Superior temporal gyrus (tissue), 1 donor: Measurements from ENCODE around the gene TSKS.

ENCODE experiments used
- DNase-seq: peaks from one replicate; pipeline ENCODE4 v3.0.0-alpha.2; 2016; ENCODE audit errors: extremely low spot score

Gene TSKS

GRCh38 chr19:49716154-49716553 is 47.0 kb downstream of the TSKS start:
- DNase-seq: no peak

- DNase-seq: no peak
Measured at GRCh38 chr19:49713236-49713845, 49.8 kb downstream of the TSKS start.

GRCh38 chr19:49712397-49712859 is 50.7 kb downstream of the TSKS start:
- DNase-seq: no peak

GRCh38 chr19:49710372-49710951 is 52.6 kb downstream of the TSKS start:
- no peak for DNase-seq

- DNase-seq: no peak
Measured at GRCh38 chr19:49705919-49706318, 57.2 kb downstream of the TSKS start.

DNA sequence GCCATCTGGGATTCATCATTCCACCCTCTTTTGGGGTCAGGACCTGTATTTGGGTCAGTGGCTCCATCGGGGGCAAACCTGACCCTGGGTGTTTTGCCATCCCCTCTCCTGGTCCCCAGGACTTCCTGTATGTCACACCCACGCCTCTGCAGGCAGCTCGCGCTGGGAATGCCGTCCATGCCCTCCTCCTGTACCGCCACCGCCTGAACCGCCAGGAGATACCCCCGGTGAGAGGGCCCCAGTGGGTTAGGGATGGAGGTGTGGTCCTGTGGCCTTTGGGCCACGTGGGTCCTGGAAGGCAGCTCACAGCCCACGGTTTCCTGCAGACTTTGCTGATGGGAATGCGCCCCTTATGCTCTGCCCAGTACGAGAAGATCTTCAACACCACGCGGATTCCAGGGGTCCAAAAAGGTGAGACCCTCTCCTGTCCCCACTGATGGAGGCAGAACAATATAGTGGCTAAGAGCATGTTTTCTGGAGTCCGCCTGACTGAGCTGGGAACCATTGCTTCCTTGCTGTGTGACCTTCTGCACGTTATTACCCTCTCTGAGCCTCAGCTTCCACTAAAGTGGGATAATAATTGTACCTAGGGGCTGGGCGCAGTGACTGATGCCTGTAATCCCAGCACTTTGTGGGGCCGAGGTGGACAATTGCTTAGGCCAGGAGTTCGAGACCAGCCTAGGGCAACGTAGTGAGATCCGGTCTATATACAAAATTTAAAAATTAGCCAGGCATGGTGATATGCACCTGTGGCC is 58.0 kb downstream of the TSKS start:
- DNase-seq: no peak

DNA sequence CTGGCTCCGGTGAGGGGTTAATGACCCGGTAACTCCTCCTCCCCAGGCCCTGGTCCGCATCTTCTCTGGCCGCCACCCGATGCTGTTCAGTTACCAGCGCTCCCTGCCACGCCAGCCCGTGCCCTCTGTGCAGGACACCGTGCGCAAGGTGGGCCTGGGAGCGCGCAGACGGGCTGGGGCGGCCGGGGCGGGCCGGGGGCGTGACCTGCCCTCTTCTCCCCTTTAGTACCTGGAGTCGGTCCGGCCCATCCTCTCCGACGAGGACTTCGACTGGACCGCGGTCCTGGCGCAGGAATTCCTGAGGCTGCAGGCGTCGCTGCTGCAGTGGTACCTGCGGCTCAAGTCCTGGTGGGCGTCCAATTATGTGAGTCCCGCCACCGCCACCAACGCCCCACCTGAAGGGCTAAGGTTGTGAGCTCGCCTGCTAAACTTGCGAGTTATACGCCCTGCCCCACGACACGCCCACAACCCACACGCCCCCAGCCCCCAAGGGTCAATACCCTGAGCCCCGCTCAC is 61.8 kb downstream of the TSKS start:
- DNase-seq: no peak

DNA sequence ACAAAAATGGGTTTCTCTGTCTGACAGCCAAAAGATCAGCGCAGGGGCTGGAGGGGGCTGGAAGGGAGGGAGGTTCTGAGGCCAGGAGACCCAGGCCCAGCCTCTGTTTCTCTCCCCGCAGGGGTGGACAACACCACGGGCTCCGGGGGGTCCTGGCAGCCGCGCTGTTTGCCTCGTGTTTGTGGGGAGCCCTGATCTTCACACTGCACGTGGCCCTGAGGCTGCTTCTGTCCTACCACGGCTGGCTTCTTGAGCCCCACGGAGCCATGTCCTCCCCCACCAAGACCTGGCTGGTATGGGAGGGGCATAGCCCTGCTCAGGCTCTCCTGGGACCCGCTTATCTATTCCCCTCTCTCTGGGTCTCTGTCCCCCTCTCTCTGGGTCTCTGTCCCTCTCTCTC is 62.5 kb downstream of the TSKS start:
- DNase-seq: no peak

DNA sequence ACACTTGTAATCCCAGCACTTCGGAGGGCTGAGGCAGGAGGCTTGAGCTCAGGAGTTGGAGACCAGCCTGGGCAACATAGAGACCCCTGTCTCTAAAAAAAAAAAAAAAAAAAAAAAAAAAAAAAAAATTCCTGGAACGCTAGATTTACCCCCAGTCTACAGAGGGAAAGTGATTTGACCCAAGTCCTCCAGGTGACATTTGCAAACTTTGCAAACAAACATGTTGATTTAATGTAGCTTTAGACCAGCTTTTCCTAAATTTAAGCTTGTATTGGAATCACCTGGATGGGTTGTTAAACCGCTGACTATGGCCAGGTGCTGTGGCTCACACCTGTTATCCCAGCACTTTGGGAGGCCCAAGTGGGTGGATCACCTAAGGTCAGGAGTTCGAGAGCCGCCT is 63.7 kb downstream of the TSKS start:
- DNase-seq: no peak

DNA sequence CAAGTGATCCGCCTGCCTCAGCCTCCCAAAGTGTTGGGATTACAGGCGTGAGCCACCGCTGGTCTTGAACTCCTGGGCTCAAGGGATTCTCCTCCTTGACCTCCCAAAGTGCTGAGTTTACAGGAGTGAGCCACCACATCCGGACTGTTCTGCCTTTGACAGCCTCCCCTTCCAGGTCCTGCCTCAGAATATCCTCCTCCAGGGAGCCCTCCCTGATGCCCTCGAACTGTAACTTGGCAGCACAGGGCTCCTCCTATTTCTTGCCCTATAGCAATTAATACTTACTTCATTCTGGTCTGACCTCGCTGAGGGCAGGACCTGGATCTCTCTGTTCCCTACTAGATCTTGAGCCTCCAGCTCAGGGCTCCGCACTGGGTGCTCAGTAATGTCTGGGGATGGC is 66.2 kb downstream of the TSKS start:
- no peak for DNase-seq

DNA sequence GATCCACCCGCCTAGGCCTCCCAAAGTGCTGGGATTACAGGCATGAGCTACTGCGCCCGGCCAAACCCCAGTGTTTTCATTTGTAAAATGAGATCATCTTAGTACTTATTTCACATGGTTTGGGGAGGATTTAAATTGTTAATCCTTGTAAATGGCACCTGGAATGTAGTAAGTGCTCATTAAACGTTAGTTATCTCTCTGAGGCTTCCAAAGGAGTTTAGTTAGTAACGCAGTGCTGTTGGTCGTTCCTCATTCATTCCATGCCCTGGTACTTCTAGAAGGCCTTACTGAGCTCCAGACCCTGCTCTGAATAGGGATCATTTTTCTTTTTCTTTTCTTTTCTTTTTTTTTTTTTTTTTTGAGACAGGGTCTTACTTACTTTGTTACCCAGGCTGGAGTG is 67.0 kb downstream of the TSKS start:
- no peak for DNase-seq

DNA sequence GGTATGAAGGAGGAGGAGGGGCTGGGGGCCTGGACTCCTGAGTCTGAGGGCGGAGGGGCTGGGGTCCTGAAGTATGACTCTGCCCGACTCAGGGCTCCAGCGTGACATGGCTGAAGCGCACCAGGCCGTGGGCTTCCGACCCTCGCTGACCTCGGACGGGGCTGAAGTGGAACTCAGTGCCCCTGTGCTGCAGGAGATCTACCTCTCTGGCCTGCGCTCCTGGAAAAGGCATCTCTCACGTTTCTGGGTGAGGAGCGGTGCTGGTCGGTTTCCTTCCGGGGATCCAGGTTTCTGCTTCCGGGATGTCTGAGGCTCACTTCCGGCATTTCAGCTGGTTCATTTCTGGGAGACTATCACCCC is 71.0 kb downstream of the TSKS start:
- DNase-seq: peak; percentile 56

DNA sequence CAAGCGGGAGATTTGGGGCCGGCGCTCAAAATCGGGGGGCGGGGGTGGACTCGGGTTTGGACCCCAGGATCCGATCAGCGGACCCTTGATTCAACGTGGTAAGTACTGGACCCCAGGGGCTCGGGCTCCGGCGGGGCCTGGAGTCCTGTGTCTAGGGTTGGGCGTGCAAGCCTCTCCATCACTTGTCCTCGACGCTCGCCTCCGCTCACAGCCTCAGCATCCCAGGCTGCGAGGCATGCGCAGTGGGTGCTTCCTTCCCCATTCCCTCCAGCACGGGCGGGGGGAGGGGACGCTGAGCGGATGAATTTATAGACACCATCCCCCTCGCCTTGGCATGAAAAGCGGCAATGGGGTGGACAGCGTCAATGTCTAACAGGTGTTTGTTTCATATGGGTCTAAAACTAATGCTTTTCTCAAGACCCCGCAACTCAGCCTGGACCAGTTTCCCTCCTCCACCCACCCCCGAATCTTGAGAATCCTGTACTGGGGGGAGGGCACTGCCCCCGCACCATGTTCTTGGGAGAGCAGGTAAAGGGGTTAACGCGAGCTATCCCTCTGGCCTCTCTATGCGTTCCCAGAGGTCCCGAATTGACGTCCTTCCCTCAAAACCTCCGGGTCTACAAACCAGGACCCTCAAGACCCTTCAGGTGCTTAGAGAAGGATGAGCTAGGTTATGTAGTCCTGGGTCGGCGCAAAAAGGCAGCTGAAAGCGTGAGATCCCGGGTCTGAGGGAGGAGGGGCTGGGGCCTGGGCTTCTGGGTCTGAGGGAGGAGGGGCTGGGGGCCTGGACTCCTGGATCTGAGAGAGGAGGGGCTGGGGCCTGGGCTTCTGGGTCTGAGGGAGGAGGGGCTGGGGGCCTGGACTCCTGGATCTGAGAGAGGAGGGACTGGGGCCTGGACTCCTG is 71.6 kb downstream of the TSKS start:
- DNase-seq: peak; percentile 85

DNA sequence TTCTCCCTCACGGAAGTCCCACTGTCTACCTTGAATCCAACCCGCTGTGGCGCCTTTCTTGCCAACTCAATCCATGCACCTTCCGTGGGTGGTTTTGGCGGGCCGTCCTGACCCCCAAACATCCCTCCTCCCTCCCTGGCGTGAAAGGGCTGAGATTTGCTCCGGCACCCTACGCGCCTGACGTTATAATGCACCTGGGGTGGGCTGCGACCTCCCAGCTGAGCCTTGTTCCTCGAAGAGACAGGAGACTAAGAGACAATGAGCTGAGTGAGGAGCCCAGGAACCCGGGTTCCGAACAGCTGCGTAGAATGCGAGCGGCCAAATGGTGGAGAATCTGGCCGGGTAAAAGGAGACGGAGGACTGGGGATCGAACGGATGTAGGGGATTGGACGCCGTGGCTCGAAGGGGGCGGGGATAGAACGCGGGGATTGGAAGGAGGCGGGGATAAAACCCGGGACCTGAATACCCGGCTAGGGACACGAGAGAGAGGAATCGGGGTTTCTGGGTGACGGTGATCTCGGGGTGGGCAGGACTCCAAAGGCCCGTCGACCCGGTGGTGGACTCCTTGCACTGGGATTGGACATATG is 72.4 kb downstream of the TSKS start, which contains the start of gene CPT1C:
Gene CPT1C, plus strand, starts transcription at position 461 of the 587 bp plus-strand sequence. CDS start 1,137 bp downstream, outside the sequence.
- peak; percentile 90 for DNase-seq

GRCh38 chr19:49690079-49690655 is 72.9 kb downstream of the TSKS start:
- no peak for DNase-seq
